Pancreas (tissue), 10 donors: Measurements from ENCODE around the gene PDS5B. TPM values are rescaled to one million over a fixed set of nuclear protein-coding genes. Genes with fewer than 3 reads are reported as not detected.

Source experiments
- ATAC-seq, 4 donors: fragments of 200-7000 bp; cut with Tn5 transposase; one replicate each; pipeline versions ENCODE4 v1.8.0 to v1.9.1; 2020; ENCODE audit warnings: mild to moderate bottlenecking in 4 of 4, moderate library complexity in 4 of 4
- DNase-seq, 6 donors: peaks; one replicate each; pipeline ENCODE4 v3.0.0-alpha.2; 2020
- FAIRE-seq: peaks from 2 replicates; lab custom pipeline; 2012; peaks lifted over from hg19 to GRCh38; lab: Jason Lieb, UNC
- H3K27ac ChIP-seq, 4 donors: fragments of 200-600 bp; sonication (generic); 1 replicate in 3 of 4; 2 replicates in 1 of 4; pipeline versions ENCODE4 v1.5.0 to v1.8.0; 2020
- H3K27me3 ChIP-seq, 4 donors: fragments of 200-600 bp; one replicate each; pipeline ENCODE4 v1.8.0; 2021
- H3K36me3 ChIP-seq, 3 donors: fragments of 200-600 bp; sonication (generic) in 1 of 3; one replicate each; pipeline versions ENCODE4 v1.5.0 to v1.8.0; 2020 to 2021
- H3K4me1 ChIP-seq, 3 donors: fragments of 200-600 bp; one replicate each; pipeline ENCODE4 v1.8.0; 2021
- H3K4me3 ChIP-seq, 4 donors: fragments of 200-600 bp; sonication (generic) in 2 of 4; one replicate each; pipeline versions ENCODE4 v1.5.0 to v1.8.0; 2020 to 2021
- H3K9me3 ChIP-seq, 4 donors: fragments of 200-600 bp; one replicate each; pipeline ENCODE4 v1.8.0; 2021
- WGBS, 2 donors: extraction: QIAGEN DNeasy Blood & Tissue Kit; methylation state at CpG; one replicate each; pipeline ENCODE4 v1.1.7; 2013; 5-methylcytosine and 5-hydroxymethylcytosine counted together
- intact Hi-C, 3 donors: fragments of 100-400 bp; cut with DNase I; formaldehyde crosslinking; loops; one replicate each; pipeline versions ENCODE4 v1.11.1 to v1.14.2; 2022
- polyA plus RNA-seq, 2 donors: library from polyadenylated mRNA; stranded (reverse); fragments of 200-250 nt; gene quantifications; one replicate each; pipeline ENCODE4 v1.2.3, GENCODE V29; 2013
- total RNA-seq, 6 donors: library from RNA; stranded (reverse); fragmentation: NEBNext Ultra II Directional in 4 of 6; extraction: Animal tissue kit (Norgen Biotek cat#: 25700) in 4 of 6; gene quantifications; one replicate each; pipeline versions ENCODE4 v1.2.1 to v1.2.4, GENCODE V29; 2021 to 2023
- TF ChIP-seq, protein P1 (sequence below), 4 donors: fragments of 200-600 bp; sonication (generic) in 3 of 4; IDR thresholded peaks; one replicate each; pipeline versions ENCODE4 v1.5.0 to v1.8.0; 2021; ENCODE audit warnings: antibody characterized with exemption in 4 of 4
- donor health status: healthy with polysubstance abuse.
- donor health status: DM: no; HTN: no; CAD: no; lungs with moderate emphysema.
- donor health status: DM: no; HTN: no; CAD: no.
- donor health status: control.
- donor health status: control.
- donor health status: Bipolar disorder and iron deficiency.
- donor health status: DM: yes; HTN: yes; CAD: no.
- donor health status: DM: no; HTN: no; CAD: no.
- donor health status: DM: no; HTN: no; CAD: no.
- donor health status: DM: yes; HTN: yes; CAD: no.

Gene PDS5B
- total and polyA plus RNA-seq, 8 donors: 2.9 to 19.9 (median 11.0) TPM

DNA sequence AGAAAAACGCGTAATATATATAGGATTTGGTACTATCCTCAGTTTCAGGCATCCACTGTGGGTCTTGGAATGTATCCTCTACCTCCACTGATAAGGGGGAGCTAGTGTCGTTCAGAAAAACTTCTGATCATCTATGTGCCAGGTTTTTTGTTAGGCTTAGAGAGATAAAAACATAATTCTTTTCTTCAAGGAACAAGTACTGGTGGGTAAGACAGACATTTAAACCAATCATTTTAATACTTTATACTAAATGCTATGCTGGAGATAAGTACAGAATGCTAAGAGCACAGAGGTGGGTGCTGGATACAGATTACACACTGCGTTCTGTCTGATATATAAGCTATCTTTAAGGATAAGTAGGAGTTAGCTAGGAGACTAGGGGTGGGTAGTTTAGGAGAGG is 166.1 kb downstream of the PDS5B start:
- Histone ChIP-seq H3K36me3 (no peaks in the 10 kb centered on the region), H3K9me3 (no peaks in the 10 kb centered on the region), H3K4me1 (peaks cover 3 to 8% (median 8%) of the 10 kb centered on the region in 3 donors), H3K4me3 (no peak overlapping the region), H3K27ac (no peak overlapping the region), H3K27me3 (no peaks in the 10 kb centered on the region)
- 66 to 73% methylated on average over 4 of the region's 4 CpGs for WGBS, 2 donors
- no peak for ATAC-seq
- intact Hi-C loops: no loop called here
- no peak for DNase-seq
- TF ChIP-seq, protein P1, sequence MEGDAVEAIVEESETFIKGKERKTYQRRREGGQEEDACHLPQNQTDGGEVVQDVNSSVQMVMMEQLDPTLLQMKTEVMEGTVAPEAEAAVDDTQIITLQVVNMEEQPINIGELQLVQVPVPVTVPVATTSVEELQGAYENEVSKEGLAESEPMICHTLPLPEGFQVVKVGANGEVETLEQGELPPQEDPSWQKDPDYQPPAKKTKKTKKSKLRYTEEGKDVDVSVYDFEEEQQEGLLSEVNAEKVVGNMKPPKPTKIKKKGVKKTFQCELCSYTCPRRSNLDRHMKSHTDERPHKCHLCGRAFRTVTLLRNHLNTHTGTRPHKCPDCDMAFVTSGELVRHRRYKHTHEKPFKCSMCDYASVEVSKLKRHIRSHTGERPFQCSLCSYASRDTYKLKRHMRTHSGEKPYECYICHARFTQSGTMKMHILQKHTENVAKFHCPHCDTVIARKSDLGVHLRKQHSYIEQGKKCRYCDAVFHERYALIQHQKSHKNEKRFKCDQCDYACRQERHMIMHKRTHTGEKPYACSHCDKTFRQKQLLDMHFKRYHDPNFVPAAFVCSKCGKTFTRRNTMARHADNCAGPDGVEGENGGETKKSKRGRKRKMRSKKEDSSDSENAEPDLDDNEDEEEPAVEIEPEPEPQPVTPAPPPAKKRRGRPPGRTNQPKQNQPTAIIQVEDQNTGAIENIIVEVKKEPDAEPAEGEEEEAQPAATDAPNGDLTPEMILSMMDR (IDR thresholded peaks at IDR 0.05): no peak
- FAIRE-seq: no peak

DNA sequence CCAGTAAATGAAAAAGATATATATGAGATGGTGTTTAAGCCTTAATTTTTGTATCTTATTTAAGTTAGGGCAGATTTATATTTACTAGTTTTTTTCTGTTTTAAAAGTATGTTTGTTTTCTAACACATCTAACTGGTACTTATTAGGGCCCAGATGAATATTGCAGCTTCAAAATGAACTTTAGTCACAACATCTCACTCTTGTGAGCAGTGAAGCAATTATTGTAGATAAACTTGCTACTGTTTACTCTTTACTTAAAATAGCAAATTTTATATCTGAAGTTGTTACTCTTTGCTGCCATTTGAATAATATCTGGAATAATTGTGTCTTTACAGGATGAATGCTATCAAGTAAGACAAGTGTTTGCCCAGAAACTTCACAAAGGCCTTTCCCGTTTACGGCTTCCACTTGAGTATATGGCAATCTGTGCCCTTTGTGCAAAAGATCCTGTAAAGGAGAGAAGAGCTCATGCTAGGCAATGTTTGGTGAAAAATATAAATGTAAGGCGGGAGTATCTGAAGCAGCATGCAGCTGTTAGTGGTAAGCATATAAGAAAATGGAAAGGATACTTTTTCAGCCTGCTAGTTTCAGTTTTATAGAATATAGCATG is 166.8 kb downstream of the PDS5B start:
- intact Hi-C loops: no loop called here
- H3K27me3 ChIP-seq: no peaks in the 10 kb centered on the region
- TF ChIP-seq, protein P1 (IDR thresholded peaks at IDR 0.05): no peak
- WGBS, 2 donors: 43 to 57% methylated on average over 3 of the region's 3 CpGs
- no peak for FAIRE-seq
- H3K9me3 ChIP-seq: no peaks in the 10 kb centered on the region
- no peak overlapping the region for H3K4me3 ChIP-seq
- ATAC-seq: no peak
- H3K4me1 ChIP-seq: peaks cover 3 to 8% (median 8%) of the 10 kb centered on the region in 3 donors
- H3K36me3 ChIP-seq: no peaks in the 10 kb centered on the region
- DNase-seq: no peak
- no peak overlapping the region for H3K27ac ChIP-seq

DNA sequence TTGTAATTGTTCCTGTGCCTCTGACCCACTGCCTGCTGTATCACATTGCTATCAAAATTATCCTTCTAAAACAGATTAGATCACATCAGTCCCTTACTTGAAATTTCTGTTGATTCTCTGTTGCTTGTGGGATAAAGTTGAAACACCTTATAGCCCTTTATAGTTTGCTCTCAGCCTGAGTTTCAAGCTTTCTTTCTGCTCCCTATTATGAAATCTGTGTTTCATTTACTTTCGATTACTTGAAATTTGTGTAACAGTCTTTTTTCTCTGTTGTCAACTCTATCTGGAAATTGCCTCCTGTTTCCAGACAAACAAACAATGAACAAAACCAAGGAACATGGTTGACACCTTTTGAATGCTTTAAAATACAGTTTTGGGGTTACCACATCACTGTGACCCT is 167.9 kb downstream of the PDS5B start:
- no peak for DNase-seq
- WGBS, 2 donors: 92 to 94% methylated on average over 1 of the region's 1 CpG

DNA sequence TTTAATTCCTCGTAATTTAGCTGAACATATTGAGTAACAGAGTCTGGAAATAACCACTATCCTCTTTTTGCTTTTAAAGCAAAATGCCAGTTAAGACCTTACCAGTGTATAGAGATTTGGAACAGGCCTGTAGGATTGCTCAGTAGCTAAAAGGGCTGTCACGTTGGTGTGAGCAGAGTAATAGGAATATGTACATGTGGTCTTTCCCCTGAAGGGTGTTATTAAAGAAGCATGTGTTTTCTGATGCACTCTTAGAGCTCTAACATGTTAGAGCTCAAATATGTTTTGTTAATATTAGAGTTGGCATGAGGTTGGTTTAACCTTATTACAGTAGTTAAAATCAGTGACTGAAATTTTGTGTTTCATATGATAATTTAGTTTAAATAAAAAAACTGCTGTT is 172.9 kb downstream of the PDS5B start:
- intact Hi-C loops: no loop called here
- Histone ChIP-seq H3K27me3 (no peaks in the 10 kb centered on the region), H3K27ac (no peak overlapping the region), H3K4me3 (no peak overlapping the region), H3K9me3 (no peaks in the 10 kb centered on the region), H3K36me3 (peaks cover 0 to 10% (median 0%) of the 10 kb centered on the region in 3 donors), H3K4me1 (no peaks in the 10 kb centered on the region)
- ATAC-seq (no peak), FAIRE-seq (no peak), DNase-seq (no peak)
- WGBS, 2 donors: 91 to 96% methylated on average over 2 of the region's 2 CpGs
- TF ChIP-seq, protein P1 (IDR thresholded peaks at IDR 0.05): no peak

More for the DNA sequence above, 167.9 kb downstream of the PDS5B start:
- H3K4me3 ChIP-seq: no peak overlapping the region
- intact Hi-C loops: no loop called here
- H3K27ac ChIP-seq: no peak overlapping the region
- no peaks in the 10 kb centered on the region for H3K27me3 ChIP-seq
- FAIRE-seq (no peak), ATAC-seq (no peak)
- H3K4me1 ChIP-seq: peaks cover 3 to 8% (median 8%) of the 10 kb centered on the region in 3 donors
- TF ChIP-seq, protein P1 (IDR thresholded peaks at IDR 0.05): no peak
- H3K9me3 ChIP-seq: no peaks in the 10 kb centered on the region
- no peaks in the 10 kb centered on the region for H3K36me3 ChIP-seq

DNA sequence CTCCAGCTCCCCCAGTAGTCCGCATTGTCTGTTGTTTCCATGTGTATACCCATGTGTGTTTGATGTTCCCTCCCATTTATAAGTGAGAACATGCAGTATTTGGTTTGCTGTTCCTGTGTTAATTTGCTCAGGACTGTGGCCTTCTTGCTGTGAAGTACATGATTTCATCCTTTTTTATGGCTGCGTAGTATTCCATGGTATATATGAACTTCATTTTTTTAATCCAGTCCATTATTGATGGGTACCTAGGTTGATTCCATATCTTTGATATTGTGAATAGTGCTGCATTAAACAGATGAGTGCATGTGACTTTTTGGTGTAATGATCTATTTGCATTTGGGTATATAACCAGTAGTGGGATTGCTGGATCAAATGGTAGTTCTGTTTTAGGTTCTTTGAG is 175.2 kb downstream of the PDS5B start:
- ATAC-seq (no peak), FAIRE-seq (no peak), DNase-seq (no peak)
- Histone ChIP-seq H3K36me3 (peaks cover 0 to 10% (median 0%) of the 10 kb centered on the region in 3 donors), H3K4me3 (no peak overlapping the region), H3K4me1 (no peaks in the 10 kb centered on the region), H3K9me3 (no peaks in the 10 kb centered on the region), H3K27ac (no peak overlapping the region), H3K27me3 (no peaks in the 10 kb centered on the region)
- intact Hi-C loops: no loop called here
- TF ChIP-seq, protein P1 (IDR thresholded peaks at IDR 0.05): no peak
- 97 to 100% methylated on average over 2 of the region's 2 CpGs for WGBS, 2 donors
